H1 (cell line): ENCODE data around the gene FMO5. TPM values are rescaled to one million over a fixed set of nuclear protein-coding genes. Genes with fewer than 3 reads are reported as not detected.

Source experiments
- CHD7 ChIP-seq: fragments of 300-600 bp; sonication (generic); IDR thresholded peaks from 2 replicates; pipeline ENCODE4 v1.7.1; 2012; ENCODE audit warnings: low read length, moderate library complexity, mild to moderate bottlenecking, inconsistent platforms; ENCODE audit not compliant: insufficient replicate concordance
- CTCF ChIP-seq, 3 experiments: IDR thresholded peaks; 1 replicate in 2 of 3; 2 replicates in 1 of 3; pipeline versions ENCODE4 v1.5.1 to v1.6.1; 2011; ENCODE audit warnings: low read length in 3 of 3, mild to moderate bottlenecking in 3 of 3, inconsistent platforms in 2 of 3, low read depth in 1 of 3, moderate library complexity in 1 of 3; ENCODE audit not compliant: insufficient read depth in 1 of 3; ENCODE audit errors: control extremely low read depth in 1 of 3
- TAF1 ChIP-seq: IDR thresholded peaks from 2 replicates; pipeline ENCODE4 v1.6.1; 2011; ENCODE audit warnings: mild to moderate bottlenecking, low read depth, low read length
- polyA plus RNA-seq, 7 experiments: library from polyadenylated mRNA; depleted of rRNA in 3 of 7; stranded (reverse) in 5 of 7; unstranded in 2 of 7; fragments of >200 nt in 5 of 7; fragments of 200-250 nt in 2 of 7; gene quantifications; 1 replicate in 5 of 7; 2 replicates in 1 of 7; 4 replicates in 1 of 7; pipeline versions ENCODE4 v1.2.1 to v1.2.3, GENCODE V29; 2011 to 2013; ENCODE audit warnings: missing spikeins in 2 of 7, mixed read lengths in 2 of 7
- total RNA-seq: library from RNA; stranded (reverse); fragmentation: NEBNext Ultra II Directional; extraction: Animal tissue kit (Norgen Biotek cat#: 25700); gene quantifications from 2 replicates; pipeline ENCODE4 v1.2.1, GENCODE V29; 2021

The FMO5 gene
- total and polyA plus RNA-seq, 2 of the 8 experiments (the other 6 are each of a cell fraction or from before 2014, with no cell fraction given), result 0.27 to 0.34 TPM

DNA sequence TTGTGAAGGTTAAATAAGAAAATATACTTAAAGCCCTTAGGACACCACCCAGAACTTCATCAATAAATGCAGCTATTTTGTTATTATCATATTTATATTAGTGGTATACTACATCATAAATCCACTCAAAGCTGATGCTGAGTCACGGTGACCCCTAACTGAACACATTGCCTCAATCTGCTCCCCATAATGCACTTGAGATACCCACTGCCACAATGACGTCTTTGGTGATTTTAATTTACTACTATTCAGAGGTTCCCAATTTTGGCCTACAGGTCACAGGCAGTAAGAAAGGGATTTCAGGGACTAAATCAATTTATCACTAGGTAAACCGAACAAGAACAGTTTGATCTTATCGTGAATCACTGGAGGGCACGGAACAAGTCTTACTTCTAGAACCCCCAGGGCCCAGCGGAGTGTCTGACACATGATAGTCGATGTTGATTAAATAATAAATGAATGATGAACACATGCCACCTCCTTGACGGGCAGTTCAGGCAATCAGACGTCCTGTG is 16.9 kb upstream of the FMO5 start (continued):
- TF ChIP-seq CHD7, result no peak
- no peak for TF ChIP-seq TAF1
- no peak for TF ChIP-seq CTCF (IDR thresholded peaks at IDR 0.05; ENCODE audit: control extremely low read depth in 1 of 3, insufficient read depth in 1 of 3, low read depth in 1 of 3, low read length in 3 of 3)
